Osteoblast (primary cell): ENCODE measurements around the gene MEOX1. TPM values are rescaled to one million over a fixed set of nuclear protein-coding genes. Genes with fewer than 3 reads are reported as not detected.
A peak's percentile ranks its signal among the peaks of the same experiment; 100 is the strongest.

ENCODE experiments used
- DNase-seq: peaks from one replicate; pipeline ENCODE4 v3.0.0; 2011; ENCODE audit warnings: low spot score, mixed read lengths; ENCODE audit not compliant: insufficient read length; ENCODE audit errors: missing footprints
- H2AFZ ChIP-seq: 2 replicates; pipeline ENCODE4 v1.6.0; 2011; ENCODE audit warnings: mild to moderate bottlenecking, low read length
- H3K27ac ChIP-seq: 2 replicates; pipeline ENCODE4 v1.5.1; 2011; ENCODE audit warnings: mild to moderate bottlenecking, low read depth, low read length, moderate library complexity
- H3K27me3 ChIP-seq: 2 replicates; pipeline ENCODE4 v1.6.0; 2012; ENCODE audit warnings: mild to moderate bottlenecking, control low read depth, inconsistent platforms, low read length, moderate library complexity; ENCODE audit not compliant: insufficient read depth
- H3K36me3 ChIP-seq: 2 replicates; pipeline ENCODE4 v1.5.1; 2011; ENCODE audit warnings: mild to moderate bottlenecking, low read length, control low read depth, moderate library complexity; ENCODE audit not compliant: insufficient read depth
- H3K4me1 ChIP-seq: 2 replicates; pipeline ENCODE4 v1.5.1; 2011; ENCODE audit warnings: mild to moderate bottlenecking, low read length, control low read depth, moderate library complexity; ENCODE audit not compliant: insufficient read depth
- H3K4me2 ChIP-seq: 2 replicates; pipeline ENCODE4 v1.6.0; 2011; ENCODE audit warnings: mild to moderate bottlenecking, low read length; ENCODE audit not compliant: insufficient read depth
- H3K4me3 ChIP-seq: fragments of 200-600 bp; sonication (generic); 3 replicates; pipeline ENCODE4 v1.5.1; 2012; ENCODE audit warnings: mild to moderate bottlenecking, low read length, inconsistent platforms; ENCODE audit not compliant: insufficient read depth
- H3K79me2 ChIP-seq: 2 replicates; pipeline ENCODE4 v1.6.0; 2012; ENCODE audit warnings: mild to moderate bottlenecking, low read length, control low read depth, inconsistent platforms; ENCODE audit not compliant: insufficient read depth
- H3K9me3 ChIP-seq: 2 replicates; pipeline ENCODE4 v1.5.1; 2011; ENCODE audit warnings: low read depth, low read length, control low read depth
- H4K20me1 ChIP-seq: 2 replicates; pipeline ENCODE4 v1.6.0; 2012; ENCODE audit warnings: mild to moderate bottlenecking, low read length, control low read depth; ENCODE audit not compliant: insufficient read depth
- CTCF ChIP-seq: IDR thresholded peaks from 2 replicates; pipeline ENCODE4 v1.5.1; 2011; ENCODE audit warnings: mild to moderate bottlenecking, low read depth, low read length, moderate library complexity; ENCODE audit errors: extremely low read depth
- total RNA-seq: library from RNA; depleted of rRNA; stranded (reverse); fragments of >200 nt; gene quantifications from 2 replicates; pipeline ENCODE4 v1.2.3, GENCODE V29; 2012

Gene MEOX1
- total RNA-seq, 1 donor: under 0.01 TPM

- no peaks in the 10 kb centered on the region for H3K79me2 ChIP-seq
- no peak overlapping the region for H3K4me2 ChIP-seq
- no peaks in the 10 kb centered on the region for H4K20me1 ChIP-seq
- H3K4me3 ChIP-seq: no peak overlapping the region
- TF ChIP-seq CTCF: no peak
- H2AFZ ChIP-seq: no peak overlapping the region
- no peak overlapping the region for H3K27ac ChIP-seq
- no peaks in the 10 kb centered on the region for H3K36me3 ChIP-seq
- H3K9me3 ChIP-seq: no peaks in the 10 kb centered on the region
- no peak for DNase-seq
- peaks cover 11% of the 10 kb centered on the region for H3K27me3 ChIP-seq
- peaks cover 13% of the 10 kb centered on the region for H3K4me1 ChIP-seq
Observed at GRCh38 chr17:43663383-43663782, 1.7 kb upstream of the MEOX1 start.

GRCh38 chr17:43662413-43663141 is 855 bp upstream of the MEOX1 start:
- H3K4me2 ChIP-seq: peak overlapping the region; percentile 63
- DNase-seq: no peak
- peak overlapping the region; percentile 47 for H2AFZ ChIP-seq

GRCh38 chr17:43660816-43661493 is 767 bp downstream of the MEOX1 start:
- Histone ChIP-seq H3K9me3 (no peaks in the 10 kb centered on the region), H2AFZ (no peak overlapping the region), H3K27me3 (peaks cover 11% of the 10 kb centered on the region), H3K27ac (no peak overlapping the region), H3K4me2 (no peak overlapping the region), H3K36me3 (no peaks in the 10 kb centered on the region), H3K4me3 (no peak overlapping the region), H4K20me1 (no peaks in the 10 kb centered on the region), H3K4me1 (peaks cover 13% of the 10 kb centered on the region), H3K79me2 (no peaks in the 10 kb centered on the region)
- no peak for TF ChIP-seq CTCF
- DNase-seq: no peak

More at GRCh38 chr17:43662413-43663141, 855 bp upstream of the MEOX1 start:
- peaks cover 11% of the 10 kb centered on the region for H3K27me3 ChIP-seq
- no peaks in the 10 kb centered on the region for H4K20me1 ChIP-seq
- no peak overlapping the region for H3K4me3 ChIP-seq
- H3K4me1 ChIP-seq: peaks cover 13% of the 10 kb centered on the region
- no peak overlapping the region for H3K27ac ChIP-seq
- no peaks in the 10 kb centered on the region for H3K36me3 ChIP-seq
- TF ChIP-seq CTCF: no peak
- no peaks in the 10 kb centered on the region for H3K79me2 ChIP-seq
- H3K9me3 ChIP-seq: no peaks in the 10 kb centered on the region
